GM12878 (cell line): ENCODE results near the gene AKT1. TPM values are rescaled to one million over a fixed set of nuclear protein-coding genes. Genes with fewer than 3 reads are reported as not detected.

Experiments
- ATAC-seq: fragments of 200-7000 bp; cut with Tn5 transposase; 3 replicates; pipeline ENCODE4 v1.9.1; 2020; ENCODE audit warnings: mild to moderate bottlenecking, moderate library complexity
- BruUV-seq: library from RNA; stranded (reverse); fragments of 400-500 nt; replicated peaks from 2 replicates; lab custom pipeline; 2021; lab: Mats Ljungman, UMichigan
- CTCF ChIA-PET: fragments of 300-600 bp; sonication (Branson Sonifier 250); formaldehyde crosslinking; extraction: SDS; loops from one replicate; lab custom pipeline; 2021; ENCODE audit warnings: inconsistent platforms; lab: Yijun Ruan, JAX
- POLR2A ChIA-PET: fragments of 350-600 bp; formaldehyde crosslinking; extraction: SDS; loops from one replicate; lab custom pipeline; 2021; ENCODE audit warnings: inconsistent platforms; lab: Charles Lee
- RAD21 ChIA-PET: fragments of 300-600 bp; sonication (Branson Sonifier 250); formaldehyde crosslinking; loops from one replicate; lab custom pipeline; 2023; ENCODE audit warnings: antibody characterized with exemption; ENCODE audit not compliant: unreplicated experiment; lab: Charles Lee
- SMC1A ChIA-PET: fragments of 300-600 bp; sonication (Branson Sonifier 250); formaldehyde crosslinking; loops from one replicate; lab custom pipeline; 2023; ENCODE audit not compliant: unreplicated experiment, uncharacterized antibody; lab: Charles Lee
- DNase-seq: peaks from one replicate; pipeline ENCODE4 v3.0.0-alpha.2; 2011; ENCODE audit warnings: low read depth, low spot score
- FAIRE-seq: peaks from 3 replicates; lab custom pipeline; 2011; peaks lifted over from hg19 to GRCh38; lab: Jason Lieb, UNC
- H2AFZ ChIP-seq: 2 replicates; pipeline ENCODE4 v1.6.0; 2011; ENCODE audit warnings: low read depth, low read length, control low read depth; ENCODE audit not compliant: control insufficient read depth
- H3K27ac ChIP-seq: 2 replicates; pipeline ENCODE4 v1.5.1; 2011; ENCODE audit warnings: control low read depth; ENCODE audit not compliant: control insufficient read depth, insufficient read depth
- H3K27me3 ChIP-seq, 2 experiments: replicated peaks in 1 of 2; 2 replicates each; pipeline versions ENCODE4 v1.6.0 to v1.6.1; 2011; ENCODE audit warnings: low read length in 1 of 2; ENCODE audit not compliant: control insufficient read depth in 2 of 2, insufficient read depth in 2 of 2
- H3K36me3 ChIP-seq, 2 experiments: 2 replicates each; pipeline ENCODE4 v1.5.1; 2011; ENCODE audit warnings: low read length in 1 of 2; ENCODE audit not compliant: control insufficient read depth in 2 of 2, insufficient read depth in 2 of 2
- H3K4me1 ChIP-seq: 2 replicates; pipeline ENCODE4 v1.6.1; 2011; ENCODE audit warnings: mild to moderate bottlenecking, low read length, moderate library complexity, mixed read lengths; ENCODE audit not compliant: control insufficient read depth, insufficient read depth
- H3K4me2 ChIP-seq: 2 replicates; pipeline ENCODE4 v1.6.0; 2011; ENCODE audit warnings: control low read depth; ENCODE audit not compliant: control insufficient read depth, insufficient read depth
- H3K4me3 ChIP-seq: fragments of 200-600 bp; sonication (generic); 2 replicates; pipeline ENCODE4 v1.5.1; 2016
- H3K79me2 ChIP-seq: 2 replicates; pipeline ENCODE4 v1.6.0; 2011; ENCODE audit warnings: low read length; ENCODE audit not compliant: control insufficient read depth, insufficient read depth
- H3K9ac ChIP-seq: 2 replicates; pipeline ENCODE4 v1.8.0; 2011; ENCODE audit warnings: low read length, control low read depth, mixed read lengths; ENCODE audit not compliant: control insufficient read depth, insufficient read depth
- H3K9me3 ChIP-seq: replicated peaks from 3 replicates; pipeline ENCODE4 v1.5.1; 2011; ENCODE audit warnings: mild to moderate bottlenecking, low read length; ENCODE audit not compliant: control insufficient read depth, insufficient read depth
- H4K20me1 ChIP-seq: 2 replicates; pipeline ENCODE4 v1.6.0; 2011; ENCODE audit not compliant: control insufficient read depth, insufficient read depth
- EZH2 ChIP-seq: IDR thresholded peaks from 2 replicates; pipeline ENCODE4 v1.6.1; 2012; ENCODE audit warnings: low read depth, mild to moderate bottlenecking, control low read depth, inconsistent platforms, low read length, borderline replicate concordance; ENCODE audit not compliant: control insufficient read depth
- GABPA ChIP-seq: IDR thresholded peaks from 2 replicates; pipeline ENCODE4 v1.6.1; 2014; ENCODE audit warnings: antibody characterized with exemption, low read depth, mild to moderate bottlenecking, inconsistent platforms
- POU2F2 ChIP-seq: IDR thresholded peaks from 3 replicates; pipeline ENCODE4 v1.6.1; 2011; ENCODE audit warnings: low read depth, mild to moderate bottlenecking, low read length, borderline replicate concordance
- RB1 ChIP-seq: fragments of 450-650 bp; formaldehyde crosslinking; IDR thresholded peaks from 2 replicates; pipeline ENCODE4 v1.6.1; 2017; ENCODE audit warnings: mild to moderate bottlenecking, borderline replicate concordance
- RBBP5 ChIP-seq: fragments of 200-600 bp; sonication (generic); conservative IDR thresholded peaks from 2 replicates; pipeline ENCODE4 v1.6.1; 2016
- RELA ChIP-seq: fragments of 450-650 bp; IDR thresholded peaks from 2 replicates; pipeline ENCODE4 v1.8.0; 2014; ENCODE audit warnings: borderline replicate concordance; ENCODE audit not compliant: partially characterized antibody
- SUZ12 ChIP-seq: fragments of 200-600 bp; sonication (generic); IDR thresholded peaks from one replicate; pipeline ENCODE4 v1.6.1; 2018; ENCODE audit warnings: antibody characterized with exemption, mild to moderate bottlenecking; ENCODE audit not compliant: unreplicated experiment
- YY1 ChIP-seq: IDR thresholded peaks from 2 replicates; pipeline ENCODE4 v1.6.1; 2011; ENCODE audit warnings: low read depth, mild to moderate bottlenecking, low read length
- WGBS: methylation state at CpG from one replicate; pipeline ENCODE4 v1.1.6; 2016; ENCODE audit warnings: low lambda C conversion rate; ENCODE audit not compliant: insufficient replicate concordance, insufficient coverage; ENCODE audit errors: missing lambda C conversion rate; 5-methylcytosine and 5-hydroxymethylcytosine counted together
- in situ Hi-C: fragments of 300-500 bp; cut with MboI; formaldehyde crosslinking; loops from 9 replicates; pipeline ENCODE4 v1.14.3; 2018; ENCODE audit warnings: mixed read lengths
- intact Hi-C: fragments of 100-400 bp; cut with micrococcal nuclease; formaldehyde crosslinking; loops from one replicate; pipeline ENCODE4 v1.14.2; 2022; ENCODE audit not compliant: unreplicated experiment
- polyA plus RNA-seq, 11 experiments: library from polyadenylated mRNA; depleted of rRNA in 4 of 11; unstranded in 6 of 11; stranded (reverse) in 5 of 11; fragments of >200 nt; fragmentation: Nextera tagmentation in 4 of 11; fragmentation: Illumina TruSeq in 1 of 11; extraction: Ambion mirVana in 4 of 11; extraction: Trizol in 1 of 11; gene quantifications; 1 replicate in 1 of 11; 2 replicates in 10 of 11; pipeline versions ENCODE4 v1.2.1 to v1.2.3, GENCODE V29; 2011 to 2016; ENCODE audit warnings: inconsistent platforms in 2 of 11, missing spikeins in 2 of 11, low read depth in 1 of 11
- total RNA-seq, 4 experiments: library from RNA; depleted of rRNA in 3 of 4; stranded (reverse); fragments of >200 nt in 3 of 4; fragmentation: Illumina TruSeq in 1 of 4; extraction: Trizol in 1 of 4; gene quantifications; 2 replicates each; pipeline versions ENCODE4 v1.2.1 to v1.2.3, GENCODE V29; 2013 to 2021
- TF ChIP-seq, protein P1 (sequence below): IDR thresholded peaks from 2 replicates; pipeline ENCODE4 v1.6.1; 2012; ENCODE audit warnings: improper control_type of control experiment, low read depth, low read length; ENCODE audit not compliant: insufficient replicate concordance

AKT1 gene
- total and polyA plus RNA-seq, 10 of the 15 experiments (the other 5 are each of a cell fraction or from before 2014, with no cell fraction given), result 0.63 to 110 (median 58.9) TPM

- Histone ChIP-seq H3K36me3 (peaks cover 0 to 6% of the 10 kb centered on the region in 2 experiments; a peak in 2 of 4 replicates), H3K9ac (no peak overlapping the region), H3K9me3 (no peaks in the 10 kb centered on the region), H3K79me2 (peaks cover 2% of the 10 kb centered on the region; the same call in 1 of the 2 replicates)
- 93% methylated on average over 30 of the region's 30 CpGs for whole genome bisulfite sequencing
- POLR2A ChIA-PET, result no interaction called here
- in situ Hi-C loops, result no loop called here
- FAIRE-seq, result no peak
- TF ChIP-seq POU2F2 (no peak), RBBP5 (no peak), RB1 (no peak), GABPA (no peak), YY1 (no peak), RELA (no peak), SUZ12 (no peak), EZH2 (no peak)
- TF ChIP-seq, protein P1, sequence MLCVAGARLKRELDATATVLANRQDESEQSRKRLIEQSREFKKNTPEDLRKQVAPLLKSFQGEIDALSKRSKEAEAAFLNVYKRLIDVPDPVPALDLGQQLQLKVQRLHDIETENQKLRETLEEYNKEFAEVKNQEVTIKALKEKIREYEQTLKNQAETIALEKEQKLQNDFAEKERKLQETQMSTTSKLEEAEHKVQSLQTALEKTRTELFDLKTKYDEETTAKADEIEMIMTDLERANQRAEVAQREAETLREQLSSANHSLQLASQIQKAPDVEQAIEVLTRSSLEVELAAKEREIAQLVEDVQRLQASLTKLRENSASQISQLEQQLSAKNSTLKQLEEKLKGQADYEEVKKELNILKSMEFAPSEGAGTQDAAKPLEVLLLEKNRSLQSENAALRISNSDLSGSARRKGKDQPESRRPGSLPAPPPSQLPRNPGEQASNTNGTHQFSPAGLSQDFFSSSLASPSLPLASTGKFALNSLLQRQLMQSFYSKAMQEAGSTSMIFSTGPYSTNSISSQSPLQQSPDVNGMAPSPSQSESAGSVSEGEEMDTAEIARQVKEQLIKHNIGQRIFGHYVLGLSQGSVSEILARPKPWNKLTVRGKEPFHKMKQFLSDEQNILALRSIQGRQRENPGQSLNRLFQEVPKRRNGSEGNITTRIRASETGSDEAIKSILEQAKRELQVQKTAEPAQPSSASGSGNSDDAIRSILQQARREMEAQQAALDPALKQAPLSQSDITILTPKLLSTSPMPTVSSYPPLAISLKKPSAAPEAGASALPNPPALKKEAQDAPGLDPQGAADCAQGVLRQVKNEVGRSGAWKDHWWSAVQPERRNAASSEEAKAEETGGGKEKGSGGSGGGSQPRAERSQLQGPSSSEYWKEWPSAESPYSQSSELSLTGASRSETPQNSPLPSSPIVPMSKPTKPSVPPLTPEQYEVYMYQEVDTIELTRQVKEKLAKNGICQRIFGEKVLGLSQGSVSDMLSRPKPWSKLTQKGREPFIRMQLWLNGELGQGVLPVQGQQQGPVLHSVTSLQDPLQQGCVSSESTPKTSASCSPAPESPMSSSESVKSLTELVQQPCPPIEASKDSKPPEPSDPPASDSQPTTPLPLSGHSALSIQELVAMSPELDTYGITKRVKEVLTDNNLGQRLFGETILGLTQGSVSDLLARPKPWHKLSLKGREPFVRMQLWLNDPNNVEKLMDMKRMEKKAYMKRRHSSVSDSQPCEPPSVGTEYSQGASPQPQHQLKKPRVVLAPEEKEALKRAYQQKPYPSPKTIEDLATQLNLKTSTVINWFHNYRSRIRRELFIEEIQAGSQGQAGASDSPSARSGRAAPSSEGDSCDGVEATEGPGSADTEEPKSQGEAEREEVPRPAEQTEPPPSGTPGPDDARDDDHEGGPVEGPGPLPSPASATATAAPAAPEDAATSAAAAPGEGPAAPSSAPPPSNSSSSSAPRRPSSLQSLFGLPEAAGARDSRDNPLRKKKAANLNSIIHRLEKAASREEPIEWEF, result no peak
- TF ChIP-seq, all 136 proteins: peak for 0
- ChIA-PET RAD21 (no interaction called here), CTCF (no interaction called here), SMC1A (no interaction called here)
- no peak overlapping the region for H3K4me2 ChIP-seq
- DNase-seq (no peak), ATAC-seq (no peak)
- H3K4me1 ChIP-seq, result no peaks in the 10 kb centered on the region
- H3K4me3 ChIP-seq, result no peak overlapping the region
- H2AFZ ChIP-seq, result no peak overlapping the region
- intact Hi-C loops, result no loop called here
- peaks cover 3% of the 10 kb centered on the region; the same call in 1 of the 2 replicates for H4K20me1 ChIP-seq
- BruUV-seq, result no TSS peak
- no peaks in the 10 kb centered on the region for H3K27me3 ChIP-seq
- no peak overlapping the region for H3K27ac ChIP-seq
Measured at GRCh38 chr14:104786726-104787675, 8.5 kb downstream of the AKT1 start.
